Measurements from ENCODE around the gene LTA. TPM values are rescaled to one million over a fixed set of nuclear protein-coding genes. Genes with fewer than 3 reads are reported as not detected.

Gene LTA
- total and polyA plus RNA-seq, 2 experiments from 2014 or later = not detected

DNA sequence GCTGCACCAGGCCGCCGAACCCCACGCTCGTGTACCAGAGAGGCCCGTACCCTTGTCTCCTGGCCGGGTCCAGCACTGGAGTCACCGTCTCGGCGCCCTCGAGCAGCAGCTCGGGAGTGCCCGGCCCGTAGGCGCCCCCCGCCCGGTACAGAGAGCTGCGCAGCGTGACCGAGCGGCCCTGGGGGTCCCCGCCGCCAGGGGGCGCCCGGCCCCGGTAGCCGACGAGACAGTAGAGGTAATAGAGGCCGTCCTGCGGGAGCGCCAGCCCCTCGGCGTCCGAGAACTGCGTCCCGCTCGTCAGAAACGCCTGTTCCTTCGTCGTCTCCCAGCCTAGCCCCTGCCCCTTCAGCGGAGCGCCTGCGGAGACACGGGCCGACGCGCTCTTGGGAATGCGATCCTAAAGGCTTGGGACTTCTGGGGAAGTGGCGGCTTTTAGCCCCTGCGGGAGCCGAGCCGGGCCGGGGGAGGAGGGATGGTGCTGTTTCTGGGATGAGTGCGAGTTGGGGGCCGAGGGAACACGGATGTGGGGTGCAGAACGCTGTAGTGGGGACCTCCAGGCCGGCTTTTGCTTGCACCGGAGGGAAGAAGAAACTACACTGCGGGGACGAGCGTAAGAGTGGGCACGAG is 8.8 kb downstream of the LTA start:
- H2AFZ ChIP-seq = peak overlapping the region; percentile 94
- no peaks in the 10 kb centered on the region for H3K36me3 ChIP-seq (replicated peaks; ENCODE audit: insufficient read depth, low read depth)
- H3K27ac ChIP-seq = peak overlapping the region; percentile 88
- H3K4me3 ChIP-seq = peak overlapping the region; percentile 91
- peak overlapping the region; percentile 95 for H3K4me2 ChIP-seq
- H3K4me1 ChIP-seq (ENCODE audit: insufficient read depth) = peaks cover 2% of the 10 kb centered on the region
- WGBS (ENCODE audit: low lambda C conversion rate, missing lambda C conversion rate) = 1% methylated on average over 54 of the region's 62 CpGs
- H3K9me2 ChIP-seq (replicated peaks; ENCODE audit: insufficient read depth) = no peaks in the 10 kb centered on the region
- no peaks in the 10 kb centered on the region for H3K9me3 ChIP-seq (ENCODE audit: low read depth)
- no peaks in the 10 kb centered on the region for H3K27me3 ChIP-seq
- H3K79me2 ChIP-seq = no peaks in the 10 kb centered on the region
- H4K20me1 ChIP-seq (ENCODE audit: insufficient read depth, poor library complexity, severe bottlenecking) = no peaks in the 10 kb centered on the region
- DNase-seq (ENCODE audit: low spot score) = peak; percentile 92
- TF ChIP-seq, protein P1, sequence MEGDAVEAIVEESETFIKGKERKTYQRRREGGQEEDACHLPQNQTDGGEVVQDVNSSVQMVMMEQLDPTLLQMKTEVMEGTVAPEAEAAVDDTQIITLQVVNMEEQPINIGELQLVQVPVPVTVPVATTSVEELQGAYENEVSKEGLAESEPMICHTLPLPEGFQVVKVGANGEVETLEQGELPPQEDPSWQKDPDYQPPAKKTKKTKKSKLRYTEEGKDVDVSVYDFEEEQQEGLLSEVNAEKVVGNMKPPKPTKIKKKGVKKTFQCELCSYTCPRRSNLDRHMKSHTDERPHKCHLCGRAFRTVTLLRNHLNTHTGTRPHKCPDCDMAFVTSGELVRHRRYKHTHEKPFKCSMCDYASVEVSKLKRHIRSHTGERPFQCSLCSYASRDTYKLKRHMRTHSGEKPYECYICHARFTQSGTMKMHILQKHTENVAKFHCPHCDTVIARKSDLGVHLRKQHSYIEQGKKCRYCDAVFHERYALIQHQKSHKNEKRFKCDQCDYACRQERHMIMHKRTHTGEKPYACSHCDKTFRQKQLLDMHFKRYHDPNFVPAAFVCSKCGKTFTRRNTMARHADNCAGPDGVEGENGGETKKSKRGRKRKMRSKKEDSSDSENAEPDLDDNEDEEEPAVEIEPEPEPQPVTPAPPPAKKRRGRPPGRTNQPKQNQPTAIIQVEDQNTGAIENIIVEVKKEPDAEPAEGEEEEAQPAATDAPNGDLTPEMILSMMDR (IDR thresholded peaks at IDR 0.05; ENCODE audit: poor library complexity) = peak; percentile 99
- no peak for TF ChIP-seq EZH2phosphoT487 (IDR thresholded peaks at IDR 0.05; ENCODE audit: low read depth, severe bottlenecking, unreplicated experiment)

DNA sequence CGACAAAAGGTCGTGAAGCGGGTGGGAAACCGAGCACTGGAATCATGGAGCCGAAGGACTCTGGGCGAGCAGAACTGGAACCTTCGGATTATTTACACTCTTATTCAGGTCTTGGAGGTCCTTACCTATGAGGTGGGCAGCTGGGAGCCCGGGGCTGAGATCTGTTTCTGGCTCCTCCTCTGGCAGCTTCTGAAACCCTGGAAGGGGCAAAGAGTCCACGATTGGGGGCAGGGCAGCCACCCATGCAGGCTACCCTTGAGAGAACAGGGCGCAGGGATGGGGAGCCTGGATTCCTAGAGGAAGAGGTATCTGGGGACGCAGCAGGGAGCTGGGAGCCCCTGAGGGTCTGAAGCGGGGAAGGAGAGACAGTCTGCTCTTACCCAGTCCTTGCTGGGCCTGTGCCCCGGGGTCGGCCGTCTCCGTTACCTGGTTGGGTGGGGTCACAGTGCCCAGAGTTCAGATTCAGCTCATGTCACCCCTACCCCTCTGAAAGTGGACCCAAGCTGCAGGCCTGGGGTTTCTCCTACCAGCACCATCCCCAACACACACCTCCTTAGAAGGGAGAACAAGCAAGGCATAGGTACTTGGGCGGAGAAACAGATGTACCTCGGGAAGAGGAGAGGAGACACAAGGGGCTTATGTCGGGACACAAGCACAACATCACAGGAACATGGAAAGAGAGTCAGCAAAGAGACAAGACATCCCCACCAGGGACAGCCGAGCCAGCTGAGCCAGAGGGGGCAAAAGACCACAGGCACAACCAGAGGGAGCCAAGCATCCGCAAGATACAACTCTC is 9.5 kb downstream of the LTA start:
- WGBS (ENCODE audit: low lambda C conversion rate, missing lambda C conversion rate) = 51% methylated on average over 13 of the region's 21 CpGs
- Histone ChIP-seq H3K36me3 (replicated peaks; ENCODE audit: insufficient read depth, low read depth) (no peaks in the 10 kb centered on the region), H3K4me1 (ENCODE audit: insufficient read depth) (peaks cover 2% of the 10 kb centered on the region), H2AFZ (peak overlapping the region; percentile 94), H3K79me2 (no peaks in the 10 kb centered on the region), H3K4me3 (peak overlapping the region; percentile 91), H3K4me2 (peak overlapping the region; percentile 95), H3K27me3 (no peaks in the 10 kb centered on the region), H3K9me3 (ENCODE audit: low read depth) (no peaks in the 10 kb centered on the region), H3K27ac (peak overlapping the region; percentile 88), H4K20me1 (ENCODE audit: insufficient read depth, poor library complexity, severe bottlenecking) (no peaks in the 10 kb centered on the region), H3K9me2 (replicated peaks; ENCODE audit: insufficient read depth) (no peaks in the 10 kb centered on the region)
- TF ChIP-seq, protein P1 (IDR thresholded peaks at IDR 0.05; ENCODE audit: poor library complexity) = no peak
- TF ChIP-seq EZH2phosphoT487 (IDR thresholded peaks at IDR 0.05; ENCODE audit: low read depth, severe bottlenecking, unreplicated experiment) (no peak), EZH2 (IDR thresholded peaks at IDR 0.05; ENCODE audit: borderline replicate concordance) (no peak)
- peak; percentile 38 for DNase-seq (ENCODE audit: low spot score)

DNA sequence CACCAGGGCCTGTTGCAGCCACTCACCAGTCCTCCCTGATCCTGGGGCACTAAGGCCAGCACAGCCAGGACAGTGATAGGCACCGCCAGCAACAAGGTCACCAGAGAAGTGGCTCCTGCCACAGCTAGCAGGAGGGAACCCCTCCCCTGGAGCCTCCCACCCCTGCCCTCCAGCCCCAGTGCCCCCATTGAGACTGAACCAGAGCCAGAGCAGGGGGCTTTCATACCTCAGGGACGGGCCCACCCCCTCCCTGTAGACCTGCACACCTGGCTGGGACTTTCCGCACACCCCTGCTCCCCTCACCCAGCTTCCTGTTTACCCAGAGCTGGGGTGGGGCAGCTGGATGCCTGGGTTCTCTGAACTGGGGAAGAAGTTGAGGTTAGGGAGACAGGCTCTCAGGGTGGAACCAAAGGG is 10.1 kb downstream of the LTA start, which contains the start of gene LTB:
Gene LTB (minus strand): TSS at position 195 of the 414 bp plus-strand sequence. CDS start 7 bp downstream, at position 188.
- DNase-seq (ENCODE audit: low spot score) = no peak
- peak within 1 kb of the TSS; percentile 88 for H3K27ac ChIP-seq
- H2AFZ ChIP-seq = peak within 1 kb of the TSS; percentile 94
- no peaks in the 10 kb centered on the region for H3K9me3 ChIP-seq (ENCODE audit: low read depth)
- no peaks in the 10 kb centered on the region for H4K20me1 ChIP-seq (ENCODE audit: insufficient read depth, poor library complexity, severe bottlenecking)
- H3K4me2 ChIP-seq = peak within 1 kb of the TSS; percentile 95
- H3K9me2 ChIP-seq (replicated peaks; ENCODE audit: insufficient read depth) = no peaks in the 10 kb centered on the region
- H3K4me1 ChIP-seq (ENCODE audit: insufficient read depth) = peaks cover 2% of the 10 kb centered on the region
- 83% methylated on average over 3 of the region's 3 CpGs for WGBS (ENCODE audit: low lambda C conversion rate, missing lambda C conversion rate)
- H3K4me3 ChIP-seq = peak within 1 kb of the TSS; percentile 91
- H3K79me2 ChIP-seq = no peaks in the 10 kb centered on the region
- H3K27me3 ChIP-seq = no peaks in the 10 kb centered on the region
- TF ChIP-seq EZH2 (IDR thresholded peaks at IDR 0.05; ENCODE audit: borderline replicate concordance) (no peak), EZH2phosphoT487 (IDR thresholded peaks at IDR 0.05; ENCODE audit: low read depth, severe bottlenecking, unreplicated experiment) (no peak)
- no peaks in the 10 kb centered on the region for H3K36me3 ChIP-seq (replicated peaks; ENCODE audit: insufficient read depth, low read depth)

DNA sequence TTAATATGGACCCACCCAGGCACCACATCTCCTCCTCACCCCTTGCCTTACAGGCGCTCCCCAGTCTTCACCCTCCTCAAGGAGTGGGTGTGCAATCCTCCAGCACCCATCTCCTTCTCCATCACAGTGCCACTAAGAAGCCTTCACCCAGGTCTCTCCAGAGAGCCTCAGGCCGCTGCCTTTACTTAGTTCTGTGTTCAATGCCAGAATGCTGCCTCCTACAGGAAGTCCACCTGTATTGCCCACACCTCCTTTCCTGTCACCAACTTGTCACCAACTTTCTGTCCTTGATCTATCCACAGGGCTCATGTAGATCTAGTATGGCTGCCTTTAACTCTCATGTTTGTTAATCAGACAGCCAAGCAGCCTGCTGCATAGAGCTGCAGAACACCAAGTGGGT is 13.4 kb downstream of the LTA start:
- peaks cover 2% of the 10 kb centered on the region for H3K4me1 ChIP-seq (ENCODE audit: insufficient read depth)
- H3K27ac ChIP-seq = no peak overlapping the region

More for the DNA sequence above, 13.4 kb downstream of the LTA start:
- WGBS (ENCODE audit: low lambda C conversion rate, missing lambda C conversion rate) = 65% methylated on average over 2 of the region's 2 CpGs
- no peaks in the 10 kb centered on the region for H3K9me3 ChIP-seq (ENCODE audit: low read depth)
- H2AFZ ChIP-seq = no peak overlapping the region
- H3K9me2 ChIP-seq (replicated peaks; ENCODE audit: insufficient read depth) = no peaks in the 10 kb centered on the region
- no peaks in the 10 kb centered on the region for H4K20me1 ChIP-seq (ENCODE audit: insufficient read depth, poor library complexity, severe bottlenecking)
- no peaks in the 10 kb centered on the region for H3K79me2 ChIP-seq
- no peaks in the 10 kb centered on the region for H3K36me3 ChIP-seq (replicated peaks; ENCODE audit: insufficient read depth, low read depth)
- DNase-seq (ENCODE audit: low spot score) = no peak
- no peak overlapping the region for H3K4me3 ChIP-seq
- H3K27me3 ChIP-seq = no peaks in the 10 kb centered on the region
- no peak for TF ChIP-seq EZH2phosphoT487 (IDR thresholded peaks at IDR 0.05; ENCODE audit: low read depth, severe bottlenecking, unreplicated experiment)
- no peak for TF ChIP-seq EZH2 (IDR thresholded peaks at IDR 0.05; ENCODE audit: borderline replicate concordance)
- TF ChIP-seq, protein P1 (IDR thresholded peaks at IDR 0.05; ENCODE audit: poor library complexity) = no peak
- no peak overlapping the region for H3K4me2 ChIP-seq
